Hepatocyte (in vitro differentiated cells): ENCODE results near the gene JAKMIP1. TPM values are rescaled to one million over a fixed set of nuclear protein-coding genes. Genes with fewer than 3 reads are reported as not detected.

Source experiments
- DNase-seq: peaks from one replicate; pipeline ENCODE4 v3.0.0-alpha.2; 2016; ENCODE audit warnings: low spot score
- H2AFZ ChIP-seq: fragments of 200-600 bp; sonication (generic); 2 replicates; pipeline ENCODE4 v1.6.0; 2016; ENCODE audit warnings: antibody characterized with exemption, mild to moderate bottlenecking
- H3K27ac ChIP-seq: fragments of 200-600 bp; sonication (generic); 2 replicates; pipeline ENCODE4 v1.5.1; 2016; ENCODE audit warnings: mild to moderate bottlenecking
- H3K27me3 ChIP-seq: fragments of 200-600 bp; sonication (generic); 2 replicates; pipeline ENCODE4 v1.6.1; 2016
- H3K36me3 ChIP-seq: fragments of 200-600 bp; sonication (generic); replicated peaks from 2 replicates; pipeline ENCODE4 v1.5.1; 2016; ENCODE audit warnings: low read depth; ENCODE audit not compliant: insufficient read depth
- H3K4me1 ChIP-seq: fragments of 200-600 bp; sonication (generic); 2 replicates; pipeline ENCODE4 v1.5.1; 2016; ENCODE audit warnings: mild to moderate bottlenecking, moderate library complexity; ENCODE audit not compliant: insufficient read depth
- H3K4me2 ChIP-seq: fragments of 200-600 bp; sonication (generic); 2 replicates; pipeline ENCODE4 v1.6.0; 2016
- H3K4me3 ChIP-seq: fragments of 200-600 bp; sonication (generic); 2 replicates; pipeline ENCODE4 v1.5.1; 2016; ENCODE audit warnings: mild to moderate bottlenecking
- H3K79me2 ChIP-seq: fragments of 200-600 bp; sonication (generic); 2 replicates; pipeline ENCODE4 v1.6.0; 2017; ENCODE audit warnings: mild to moderate bottlenecking
- H3K9me2 ChIP-seq: fragments of 200-600 bp; sonication (generic); replicated peaks from 2 replicates; pipeline ENCODE4 v1.6.0; 2017; ENCODE audit warnings: mild to moderate bottlenecking; ENCODE audit not compliant: insufficient read depth
- H3K9me3 ChIP-seq: fragments of 200-600 bp; sonication (generic); 2 replicates; pipeline ENCODE4 v1.5.1; 2016; ENCODE audit warnings: low read depth, mild to moderate bottlenecking
- H4K20me1 ChIP-seq: fragments of 200-600 bp; sonication (generic); 2 replicates; pipeline ENCODE4 v1.6.0; 2016; ENCODE audit warnings: mild to moderate bottlenecking; ENCODE audit not compliant: insufficient read depth, poor library complexity, severe bottlenecking
- EZH2 ChIP-seq: fragments of 200-600 bp; sonication (generic); IDR thresholded peaks from 2 replicates; pipeline ENCODE4 v1.6.1; 2016; ENCODE audit warnings: antibody characterized with exemption, mild to moderate bottlenecking, borderline replicate concordance
- EZH2phosphoT487 ChIP-seq: fragments of 200-600 bp; sonication (generic); IDR thresholded peaks from one replicate; pipeline ENCODE4 v1.6.1; 2018; ENCODE audit warnings: antibody characterized with exemption, mild to moderate bottlenecking, low read depth, moderate library complexity; ENCODE audit not compliant: unreplicated experiment, severe bottlenecking
- WGBS: methylation state at CpG from one replicate; pipeline ENCODE4 v1.1.6; 2016; ENCODE audit warnings: low lambda C conversion rate; ENCODE audit errors: missing lambda C conversion rate; 5-methylcytosine and 5-hydroxymethylcytosine counted together
- polyA plus RNA-seq: library from polyadenylated mRNA; unstranded; fragments of >200 nt; fragmentation: Nextera tagmentation; extraction: Ambion mirVana; gene quantifications from 2 replicates; pipeline ENCODE4 v1.2.1, GENCODE V29; 2016
- total RNA-seq: library from RNA; depleted of rRNA; stranded (reverse); fragments of >200 nt; gene quantifications from 2 replicates; pipeline ENCODE4 v1.2.3, GENCODE V29; 2014
- TF ChIP-seq, protein P1 (sequence below): fragments of 200-600 bp; sonication (generic); IDR thresholded peaks from 2 replicates; pipeline ENCODE4 v1.5.1; 2016; ENCODE audit warnings: antibody characterized with exemption, mild to moderate bottlenecking; ENCODE audit not compliant: poor library complexity

JAKMIP1 gene
- total and polyA plus RNA-seq, 2 experiments from 2014 or later, result not detected

DNA sequence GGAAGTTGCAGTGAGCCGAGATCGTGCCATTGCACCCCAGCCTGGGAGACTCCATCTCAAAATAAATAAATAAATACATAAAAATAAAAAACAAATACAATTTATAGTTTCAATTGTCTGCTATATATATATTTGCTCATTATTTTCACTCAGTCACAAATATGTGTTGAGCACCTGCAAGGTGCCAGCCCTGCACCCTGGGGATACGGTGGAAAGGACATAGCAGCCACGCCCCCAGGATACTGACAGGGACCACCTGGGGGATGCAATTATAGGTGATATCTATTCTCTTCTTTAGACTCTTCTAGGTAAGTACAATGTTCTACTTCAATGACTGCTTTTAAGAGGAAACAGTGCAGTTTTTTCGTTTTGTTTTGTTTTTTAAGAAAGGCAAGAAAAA, 85.0 kb downstream of the JAKMIP1 start:
- DNase-seq, result no peak
- TF ChIP-seq, protein P1, sequence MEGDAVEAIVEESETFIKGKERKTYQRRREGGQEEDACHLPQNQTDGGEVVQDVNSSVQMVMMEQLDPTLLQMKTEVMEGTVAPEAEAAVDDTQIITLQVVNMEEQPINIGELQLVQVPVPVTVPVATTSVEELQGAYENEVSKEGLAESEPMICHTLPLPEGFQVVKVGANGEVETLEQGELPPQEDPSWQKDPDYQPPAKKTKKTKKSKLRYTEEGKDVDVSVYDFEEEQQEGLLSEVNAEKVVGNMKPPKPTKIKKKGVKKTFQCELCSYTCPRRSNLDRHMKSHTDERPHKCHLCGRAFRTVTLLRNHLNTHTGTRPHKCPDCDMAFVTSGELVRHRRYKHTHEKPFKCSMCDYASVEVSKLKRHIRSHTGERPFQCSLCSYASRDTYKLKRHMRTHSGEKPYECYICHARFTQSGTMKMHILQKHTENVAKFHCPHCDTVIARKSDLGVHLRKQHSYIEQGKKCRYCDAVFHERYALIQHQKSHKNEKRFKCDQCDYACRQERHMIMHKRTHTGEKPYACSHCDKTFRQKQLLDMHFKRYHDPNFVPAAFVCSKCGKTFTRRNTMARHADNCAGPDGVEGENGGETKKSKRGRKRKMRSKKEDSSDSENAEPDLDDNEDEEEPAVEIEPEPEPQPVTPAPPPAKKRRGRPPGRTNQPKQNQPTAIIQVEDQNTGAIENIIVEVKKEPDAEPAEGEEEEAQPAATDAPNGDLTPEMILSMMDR, result no peak
- TF ChIP-seq EZH2phosphoT487 (no peak), EZH2 (no peak)
- 73% methylated on average over 5 of the region's 5 CpGs for WGBS

DNA sequence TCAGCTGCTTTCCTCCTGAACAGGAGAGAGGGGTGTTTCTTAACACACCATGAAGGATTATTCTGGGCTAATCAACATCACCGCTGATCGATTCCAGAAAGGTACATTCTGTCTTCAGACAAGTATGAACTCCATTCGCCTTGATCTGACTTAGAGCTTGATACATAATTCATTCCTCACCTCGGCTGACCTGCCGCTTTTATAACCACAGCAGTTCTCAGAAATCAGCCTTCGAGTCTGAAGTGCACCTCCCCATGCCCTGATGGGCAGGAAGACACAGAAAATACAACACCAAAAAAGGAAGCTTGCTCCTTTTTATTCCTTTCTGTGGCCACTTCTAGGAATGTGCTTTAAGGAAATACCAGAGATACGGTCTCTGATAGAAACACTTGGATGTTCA, 85.7 kb downstream of the JAKMIP1 start:
- WGBS, result 79% methylated on average over 7 of the region's 7 CpGs
- Histone ChIP-seq H3K79me2 (no peaks in the 10 kb centered on the region), H3K27ac (no peak overlapping the region), H2AFZ (no peak overlapping the region), H3K4me2 (no peak overlapping the region), H3K27me3 (peaks cover 18% of the 10 kb centered on the region), H3K4me3 (no peak overlapping the region), H3K4me1 (no peaks in the 10 kb centered on the region), H3K9me2 (no peaks in the 10 kb centered on the region), H4K20me1 (no peaks in the 10 kb centered on the region), H3K36me3 (no peaks in the 10 kb centered on the region), H3K9me3 (no peaks in the 10 kb centered on the region)
- DNase-seq, result no peak
- TF ChIP-seq EZH2phosphoT487 (no peak), EZH2 (no peak)
- TF ChIP-seq, protein P1, result no peak

More for the DNA sequence above, 85.0 kb downstream of the JAKMIP1 start:
- H2AFZ ChIP-seq, result no peak overlapping the region
- H3K27ac ChIP-seq, result no peak overlapping the region
- no peaks in the 10 kb centered on the region for H3K9me2 ChIP-seq
- H3K4me1 ChIP-seq, result no peaks in the 10 kb centered on the region
- no peaks in the 10 kb centered on the region for H4K20me1 ChIP-seq
- no peaks in the 10 kb centered on the region for H3K36me3 ChIP-seq
- H3K4me3 ChIP-seq, result no peak overlapping the region
- no peaks in the 10 kb centered on the region for H3K9me3 ChIP-seq
- H3K79me2 ChIP-seq, result no peaks in the 10 kb centered on the region
- peaks cover 18% of the 10 kb centered on the region for H3K27me3 ChIP-seq
- no peak overlapping the region for H3K4me2 ChIP-seq

DNA sequence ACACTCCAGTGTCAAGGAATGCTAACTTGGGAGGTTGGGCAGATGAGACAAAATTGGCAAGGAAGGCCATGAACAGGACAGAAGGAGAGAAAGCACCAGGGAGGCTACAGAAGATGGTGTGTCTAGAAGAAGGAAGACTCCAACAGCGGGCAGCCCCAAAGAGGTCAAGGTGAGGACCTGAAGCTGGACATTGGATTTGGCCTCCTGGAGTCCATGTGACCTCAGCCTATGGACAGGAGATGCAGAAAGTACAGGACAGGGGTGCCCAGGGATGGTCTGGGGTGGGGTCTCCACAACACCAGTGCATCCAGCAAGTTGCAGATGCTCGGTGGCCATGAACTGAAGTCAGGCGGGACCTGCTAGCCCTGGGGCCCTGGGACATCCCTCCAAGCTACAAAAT, 86.2 kb downstream of the JAKMIP1 start:
- Histone ChIP-seq H3K9me3 (no peaks in the 10 kb centered on the region), H3K27me3 (peaks cover 18% of the 10 kb centered on the region), H2AFZ (no peak overlapping the region), H3K36me3 (no peaks in the 10 kb centered on the region), H4K20me1 (no peaks in the 10 kb centered on the region), H3K4me1 (no peaks in the 10 kb centered on the region), H3K9me2 (no peaks in the 10 kb centered on the region), H3K79me2 (no peaks in the 10 kb centered on the region), H3K27ac (no peak overlapping the region), H3K4me2 (no peak overlapping the region), H3K4me3 (no peak overlapping the region)
- WGBS, result 96% methylated on average over 3 of the region's 3 CpGs
- TF ChIP-seq, protein P1, result no peak
- no peak for TF ChIP-seq EZH2
- TF ChIP-seq EZH2phosphoT487, result no peak
- no peak for DNase-seq

DNA sequence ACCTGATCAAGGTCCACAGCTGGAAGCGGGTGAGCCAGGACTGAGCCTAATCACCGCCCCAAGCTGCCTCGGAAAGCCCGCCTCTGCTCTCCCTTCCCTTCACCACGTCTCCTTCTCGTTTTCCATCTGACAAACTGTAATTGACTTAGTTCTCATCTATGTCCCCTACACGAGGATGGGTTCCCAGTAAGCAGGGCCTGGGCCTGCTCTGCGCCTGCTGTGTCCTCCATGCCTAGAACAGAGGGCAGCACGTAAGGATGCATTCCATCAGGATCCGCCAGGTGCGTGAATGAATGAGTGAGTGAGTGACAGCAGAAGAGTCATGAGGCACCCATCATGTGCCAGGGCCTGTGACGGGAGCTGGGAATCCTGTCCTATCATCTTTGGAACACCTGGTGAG, 86.7 kb downstream of the JAKMIP1 start:
- WGBS, result 79% methylated on average over 11 of the region's 12 CpGs
- no peak for TF ChIP-seq EZH2phosphoT487
- TF ChIP-seq EZH2, result no peak
- TF ChIP-seq, protein P1, result no peak
- Histone ChIP-seq H2AFZ (no peak overlapping the region), H3K36me3 (no peaks in the 10 kb centered on the region), H3K4me2 (no peak overlapping the region), H3K79me2 (no peaks in the 10 kb centered on the region), H3K27ac (no peak overlapping the region), H3K27me3 (peaks cover 15% of the 10 kb centered on the region), H3K4me3 (no peak overlapping the region), H3K9me3 (no peaks in the 10 kb centered on the region), H4K20me1 (no peaks in the 10 kb centered on the region), H3K4me1 (no peaks in the 10 kb centered on the region), H3K9me2 (no peaks in the 10 kb centered on the region)
- no peak for DNase-seq
